HCT116 (cell line): ENCODE data around the gene RIC8B. TPM values are rescaled to one million over a fixed set of nuclear protein-coding genes. Genes with fewer than 3 reads are reported as not detected.

Source experiments
- ATAC-seq: fragments of 200-7000 bp; cut with Tn5 transposase; 2 replicates; pipeline ENCODE4 v1.9.1; 2020; ENCODE audit warnings: mild to moderate bottlenecking, moderate library complexity
- BruUV-seq: library from RNA; stranded (reverse); fragments of 400-500 nt; replicated peaks from 2 replicates; lab custom pipeline; 2021; lab: Mats Ljungman, UMichigan
- CTCF ChIA-PET: fragments of 300-600 bp; sonication (Branson Sonifier 250); formaldehyde crosslinking; loops from one replicate; lab custom pipeline; 2021; ENCODE audit warnings: antibody characterized with exemption; lab: Charles Lee
- POLR2A ChIA-PET: fragments of 300-600, 350-600 bp; sonication (Branson Sonifier 250); formaldehyde crosslinking; loops from one replicate; lab custom pipeline; 2021; ENCODE audit warnings: antibody characterized with exemption; lab: Charles Lee
- RAD21 ChIA-PET, 2 experiments: fragments of 300-600 bp; sonication (Branson Sonifier 250); formaldehyde crosslinking; loops; one replicate each; lab custom pipeline; 2023; ENCODE audit warnings: low total read pairs in 2 of 2; ENCODE audit not compliant: uncharacterized antibody in 2 of 2, unreplicated experiment in 2 of 2, low non-redundant PET in 1 of 2; lab: Charles Lee
- DNase-seq: peaks from one replicate; pipeline ENCODE4 v3.0.0-alpha.2; 2010; ENCODE audit warnings: low read depth, low spot score
- H2AFZ ChIP-seq: fragments of 200-600 bp; shearing (Covaris generic), sonication (generic); 2 replicates; pipeline ENCODE4 v1.6.1; 2017; ENCODE audit warnings: low read depth, mixed run types, mixed read lengths, antibody characterized with exemption, low read length; ENCODE audit not compliant: poor library complexity, severe bottlenecking
- H3K27ac ChIP-seq: 2 replicates; pipeline ENCODE4 v1.5.1; 2012; ENCODE audit warnings: low read depth, low read length
- H3K27me3 ChIP-seq: fragments of 200-600 bp; sonication (generic); 2 replicates; pipeline ENCODE4 v1.6.1; 2016; ENCODE audit warnings: mixed run types, low read length, mixed read lengths; ENCODE audit not compliant: insufficient read depth
- H3K36me3 ChIP-seq, 2 experiments: fragments of 200-500 bp in 1 of 2; fragments of 200-600 bp in 1 of 2; sonication (Bioruptor generic) in 1 of 2; sonication (generic) in 1 of 2; 2 replicates each; pipeline versions ENCODE4 v1.5.1 to v1.6.1; 2014 to 2016; ENCODE audit warnings: low read length in 2 of 2, inconsistent platforms in 1 of 2, mixed read lengths in 1 of 2, mixed run types in 1 of 2; ENCODE audit not compliant: insufficient read depth in 2 of 2, control insufficient read depth in 1 of 2
- H3K4me1 ChIP-seq, 2 experiments: fragments of 200-600 bp in 1 of 2; sonication (generic) in 1 of 2; 2 replicates each; pipeline versions ENCODE4 v1.5.1 to v1.6.1; 2012 to 2017; ENCODE audit warnings: low read length in 2 of 2, inconsistent platforms in 1 of 2, mild to moderate bottlenecking in 1 of 2, mixed read lengths in 1 of 2, mixed run types in 1 of 2, moderate library complexity in 1 of 2; ENCODE audit not compliant: insufficient read depth in 2 of 2, control insufficient read depth in 1 of 2
- H3K4me2 ChIP-seq: fragments of 200-600 bp; sonication (generic); 2 replicates; pipeline ENCODE4 v1.6.1; 2017; ENCODE audit warnings: mixed run types, low read length, mixed read lengths
- H3K4me3 ChIP-seq, 2 experiments: fragments of 200-600 bp in 1 of 2; sonication (generic) in 1 of 2; replicated peaks in 1 of 2; 2 replicates each; pipeline ENCODE4 v1.5.1; 2011 to 2016; ENCODE audit warnings: low read length in 2 of 2, control low read depth in 1 of 2, low read depth in 1 of 2, mild to moderate bottlenecking in 1 of 2, mixed read lengths in 1 of 2, mixed run types in 1 of 2
- H3K79me2 ChIP-seq: fragments of 200-600 bp; sonication (generic); 2 replicates; pipeline ENCODE4 v1.6.1; 2017; ENCODE audit warnings: mild to moderate bottlenecking, mixed run types, low read length, moderate library complexity, mixed read lengths; ENCODE audit not compliant: insufficient read depth
- H3K9ac ChIP-seq: fragments of 200-600 bp; sonication (generic); 2 replicates; pipeline ENCODE4 v1.6.1; 2016; ENCODE audit warnings: low read length, mixed read lengths
- H3K9me2 ChIP-seq: fragments of 200-600 bp; sonication (generic), shearing (Covaris generic); 2 replicates; pipeline ENCODE4 v1.6.1; 2017; ENCODE audit warnings: mixed run types, mild to moderate bottlenecking, moderate library complexity; ENCODE audit not compliant: insufficient read depth
- H3K9me3 ChIP-seq, 2 experiments: fragments of 200-500 bp in 1 of 2; fragments of 200-600 bp in 1 of 2; sonication (Bioruptor generic) in 1 of 2; sonication (generic) in 1 of 2; 2 replicates each; pipeline ENCODE4 v1.6.1; 2014 to 2017; ENCODE audit warnings: low read length in 2 of 2, mixed read lengths in 2 of 2, inconsistent platforms in 1 of 2, low read depth in 1 of 2, mild to moderate bottlenecking in 1 of 2, mixed run types in 1 of 2, moderate library complexity in 1 of 2; ENCODE audit not compliant: control insufficient read depth in 1 of 2, insufficient read depth in 1 of 2
- H4K20me1 ChIP-seq: fragments of 200-600 bp; sonication (generic), shearing (Covaris generic); 2 replicates; pipeline ENCODE4 v1.6.1; 2017; ENCODE audit warnings: mixed run types, mild to moderate bottlenecking, moderate library complexity; ENCODE audit not compliant: insufficient read depth
- CEBPB ChIP-seq: IDR thresholded peaks from 2 replicates; pipeline ENCODE4 v1.6.1; 2012; ENCODE audit warnings: low read depth
- CTCF ChIP-seq, 3 experiments: fragments of 200-600 bp in 1 of 3; sonication (generic) in 1 of 3; IDR thresholded peaks in 2 of 3; conservative IDR thresholded peaks in 1 of 3; 2 replicates each; pipeline ENCODE4 v1.5.1; 2012 to 2017; ENCODE audit warnings: low read depth in 2 of 3, low read length in 2 of 3, antibody characterized with exemption in 1 of 3, borderline replicate concordance in 1 of 3, control low read depth in 1 of 3, mild to moderate bottlenecking in 1 of 3, mixed read lengths in 1 of 3, mixed run types in 1 of 3, moderate library complexity in 1 of 3; ENCODE audit not compliant: insufficient read depth in 1 of 3
- EGR1 ChIP-seq: IDR thresholded peaks from 2 replicates; pipeline ENCODE4 v1.6.1; 2012; ENCODE audit warnings: low read depth
- ELF1 ChIP-seq: IDR thresholded peaks from 2 replicates; pipeline ENCODE4 v1.6.1; 2012; ENCODE audit warnings: low read depth, borderline replicate concordance
- JUND ChIP-seq: IDR thresholded peaks from 2 replicates; pipeline ENCODE4 v1.6.1; 2012
- POLR2A ChIP-seq: IDR thresholded peaks from 2 replicates; pipeline ENCODE4 v1.7.0; 2011; ENCODE audit warnings: borderline replicate concordance; ENCODE audit not compliant: insufficient read depth, insufficient read length; ENCODE audit errors: extremely low read depth
- POLR2AphosphoS5 ChIP-seq: IDR thresholded peaks from 2 replicates; pipeline ENCODE4 v1.6.1; 2011; ENCODE audit warnings: mild to moderate bottlenecking, low read depth, low read length, moderate library complexity
- RAD21 ChIP-seq: IDR thresholded peaks from 2 replicates; pipeline ENCODE4 v1.6.1; 2012; ENCODE audit warnings: low read depth, mild to moderate bottlenecking
- SIN3A ChIP-seq: IDR thresholded peaks from 2 replicates; pipeline ENCODE4 v1.6.1; 2012; ENCODE audit warnings: low read depth
- SP1 ChIP-seq: IDR thresholded peaks from 2 replicates; pipeline ENCODE4 v1.6.1; 2012; ENCODE audit warnings: low read depth
- TCF7L2 ChIP-seq: IDR thresholded peaks from 2 replicates; pipeline ENCODE4 v1.7.0; 2011; ENCODE audit warnings: borderline replicate concordance, inconsistent platforms; ENCODE audit not compliant: insufficient read depth, insufficient read length; ENCODE audit errors: extremely low read depth
- YY1 ChIP-seq: IDR thresholded peaks from 2 replicates; pipeline ENCODE4 v1.6.1; 2011; ENCODE audit warnings: low read length, low read depth, moderate library complexity, mild to moderate bottlenecking; ENCODE audit not compliant: insufficient replicate concordance; ENCODE audit errors: extremely low read depth
- ZFX ChIP-seq: fragments of 450-650 bp; IDR thresholded peaks from 2 replicates; pipeline ENCODE4 v1.6.1; 2017
- ZNF274 ChIP-seq: fragments of 200-500 bp; sonication (Bioruptor generic); IDR thresholded peaks from 2 replicates; pipeline ENCODE4 v1.6.1; 2014; ENCODE audit warnings: mild to moderate bottlenecking, low read depth, low read length, inconsistent platforms
- intact Hi-C: fragments of 100-400 bp; cut with micrococcal nuclease; formaldehyde crosslinking; loops from 2 replicates; pipeline ENCODE4 v1.10.0; 2022
- total RNA-seq: library from RNA; stranded (reverse); gene quantifications from one replicate; pipeline ENCODE4 v1.2.1, GENCODE V29; 2021; ENCODE audit not compliant: unreplicated experiment
- TF ChIP-seq, protein P1 (sequence below): IDR thresholded peaks from 2 replicates; pipeline ENCODE4 v1.6.1; 2012
- TF ChIP-seq, protein P2 (sequence below): IDR thresholded peaks from 2 replicates; pipeline ENCODE4 v1.6.1; 2012; ENCODE audit warnings: low read depth
- TF ChIP-seq, protein P3 (sequence below): IDR thresholded peaks from 2 replicates; pipeline ENCODE4 v1.6.1; 2011; ENCODE audit warnings: mild to moderate bottlenecking, low read length, moderate library complexity; ENCODE audit not compliant: insufficient replicate concordance; ENCODE audit errors: extremely low read depth

RIC8B gene
- total RNA-seq, 1 experiment from 2014 or later = 16.7 TPM

GRCh38 chr12:106897981-106898901 is 123.8 kb downstream of the RIC8B start:
- ChIA-PET RAD21 (no interaction called here), POLR2A (no interaction called here), CTCF (interaction anchor here (0.9 kb wide), 1 partner anchor 671 kb away, joined by 3 read pairs; no protein-coding TSS in a partner anchor)
- Histone ChIP-seq H3K9ac (no peak overlapping the region), H3K79me2 (no peaks in the 10 kb centered on the region), H3K9me2 (no peaks in the 10 kb centered on the region), H3K4me2 (no peak overlapping the region), H3K27ac (no peak overlapping the region), H2AFZ (no peak overlapping the region), H4K20me1 (no peaks in the 10 kb centered on the region), H3K36me3 (no peaks in the 10 kb centered on the region), H3K27me3 (no peaks in the 10 kb centered on the region), H3K9me3 (no peaks in the 10 kb centered on the region), H3K4me1 (peaks cover 0 to 8% of the 10 kb centered on the region in 2 experiments; a peak in 2 of 4 replicates), H3K4me3 (no peak overlapping the region)
- BruUV-seq = no TSS peak
- DNase-seq = no peak
- intact Hi-C loops = no loop called here
- no peak for ATAC-seq
- no peak for TF ChIP-seq CEBPB
- TF ChIP-seq YY1 = no peak
- TF ChIP-seq SIN3A = no peak
- no peak for TF ChIP-seq JUND
- TF ChIP-seq EGR1 = no peak
- no peak for TF ChIP-seq POLR2AphosphoS5
- no peak for TF ChIP-seq POLR2A
- TF ChIP-seq, protein P1, sequence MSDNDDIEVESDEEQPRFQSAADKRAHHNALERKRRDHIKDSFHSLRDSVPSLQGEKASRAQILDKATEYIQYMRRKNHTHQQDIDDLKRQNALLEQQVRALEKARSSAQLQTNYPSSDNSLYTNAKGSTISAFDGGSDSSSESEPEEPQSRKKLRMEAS = no peak
- no peak for TF ChIP-seq ZNF274
- TF ChIP-seq, protein P2, sequence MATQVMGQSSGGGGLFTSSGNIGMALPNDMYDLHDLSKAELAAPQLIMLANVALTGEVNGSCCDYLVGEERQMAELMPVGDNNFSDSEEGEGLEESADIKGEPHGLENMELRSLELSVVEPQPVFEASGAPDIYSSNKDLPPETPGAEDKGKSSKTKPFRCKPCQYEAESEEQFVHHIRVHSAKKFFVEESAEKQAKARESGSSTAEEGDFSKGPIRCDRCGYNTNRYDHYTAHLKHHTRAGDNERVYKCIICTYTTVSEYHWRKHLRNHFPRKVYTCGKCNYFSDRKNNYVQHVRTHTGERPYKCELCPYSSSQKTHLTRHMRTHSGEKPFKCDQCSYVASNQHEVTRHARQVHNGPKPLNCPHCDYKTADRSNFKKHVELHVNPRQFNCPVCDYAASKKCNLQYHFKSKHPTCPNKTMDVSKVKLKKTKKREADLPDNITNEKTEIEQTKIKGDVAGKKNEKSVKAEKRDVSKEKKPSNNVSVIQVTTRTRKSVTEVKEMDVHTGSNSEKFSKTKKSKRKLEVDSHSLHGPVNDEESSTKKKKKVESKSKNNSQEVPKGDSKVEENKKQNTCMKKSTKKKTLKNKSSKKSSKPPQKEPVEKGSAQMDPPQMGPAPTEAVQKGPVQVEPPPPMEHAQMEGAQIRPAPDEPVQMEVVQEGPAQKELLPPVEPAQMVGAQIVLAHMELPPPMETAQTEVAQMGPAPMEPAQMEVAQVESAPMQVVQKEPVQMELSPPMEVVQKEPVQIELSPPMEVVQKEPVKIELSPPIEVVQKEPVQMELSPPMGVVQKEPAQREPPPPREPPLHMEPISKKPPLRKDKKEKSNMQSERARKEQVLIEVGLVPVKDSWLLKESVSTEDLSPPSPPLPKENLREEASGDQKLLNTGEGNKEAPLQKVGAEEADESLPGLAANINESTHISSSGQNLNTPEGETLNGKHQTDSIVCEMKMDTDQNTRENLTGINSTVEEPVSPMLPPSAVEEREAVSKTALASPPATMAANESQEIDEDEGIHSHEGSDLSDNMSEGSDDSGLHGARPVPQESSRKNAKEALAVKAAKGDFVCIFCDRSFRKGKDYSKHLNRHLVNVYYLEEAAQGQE = no peak
- no peak for TF ChIP-seq ZFX
- TF ChIP-seq SP1 = no peak
- TF ChIP-seq CTCF (IDR thresholded peaks at IDR 0.05 in 2 of 3, conservative IDR thresholded peaks at IDR 0.05 in 1 of 3; ENCODE audit: borderline replicate concordance in 1 of 3, insufficient read depth in 1 of 3, low read depth in 2 of 3, low read length in 2 of 3) = no peak
- TF ChIP-seq ELF1 = no peak
- no peak for TF ChIP-seq RAD21
- TF ChIP-seq, protein P3, sequence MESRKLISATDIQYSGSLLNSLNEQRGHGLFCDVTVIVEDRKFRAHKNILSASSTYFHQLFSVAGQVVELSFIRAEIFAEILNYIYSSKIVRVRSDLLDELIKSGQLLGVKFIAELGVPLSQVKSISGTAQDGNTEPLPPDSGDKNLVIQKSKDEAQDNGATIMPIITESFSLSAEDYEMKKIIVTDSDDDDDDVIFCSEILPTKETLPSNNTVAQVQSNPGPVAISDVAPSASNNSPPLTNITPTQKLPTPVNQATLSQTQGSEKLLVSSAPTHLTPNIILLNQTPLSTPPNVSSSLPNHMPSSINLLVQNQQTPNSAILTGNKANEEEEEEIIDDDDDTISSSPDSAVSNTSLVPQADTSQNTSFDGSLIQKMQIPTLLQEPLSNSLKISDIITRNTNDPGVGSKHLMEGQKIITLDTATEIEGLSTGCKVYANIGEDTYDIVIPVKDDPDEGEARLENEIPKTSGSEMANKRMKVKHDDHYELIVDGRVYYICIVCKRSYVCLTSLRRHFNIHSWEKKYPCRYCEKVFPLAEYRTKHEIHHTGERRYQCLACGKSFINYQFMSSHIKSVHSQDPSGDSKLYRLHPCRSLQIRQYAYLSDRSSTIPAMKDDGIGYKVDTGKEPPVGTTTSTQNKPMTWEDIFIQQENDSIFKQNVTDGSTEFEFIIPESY = no peak
- no peak for TF ChIP-seq TCF7L2
